Stomach smooth muscle (tissue), 2 donors: ENCODE data around the gene ISCA2.

Experiments used
- H3K27ac ChIP-seq: one replicate; pipeline ENCODE4 v1.7.0; 2013; ENCODE audit warnings: mild to moderate bottlenecking, low read length, inconsistent platforms
- H3K27me3 ChIP-seq, 2 donors: one replicate each; pipeline ENCODE4 v1.7.0; 2013; ENCODE audit warnings: low read length in 2 of 2; ENCODE audit not compliant: insufficient read depth in 2 of 2, control insufficient read depth in 1 of 2
- H3K36me3 ChIP-seq, 2 donors: one replicate each; pipeline ENCODE4 v1.7.0; 2013; ENCODE audit warnings: low read length in 2 of 2; ENCODE audit not compliant: control insufficient read depth in 2 of 2, insufficient read depth in 2 of 2
- H3K4me1 ChIP-seq: one replicate; pipeline ENCODE4 v1.7.0; 2013; ENCODE audit warnings: low read length; ENCODE audit not compliant: control insufficient read depth, insufficient read depth
- H3K4me3 ChIP-seq, 2 donors: one replicate each; pipeline ENCODE4 v1.7.0; 2013; ENCODE audit warnings: low read length in 2 of 2
- H3K9ac ChIP-seq, 2 donors: one replicate each; pipeline ENCODE4 v1.7.0; 2013; ENCODE audit warnings: low read length in 2 of 2, mild to moderate bottlenecking in 1 of 2
- H3K9me3 ChIP-seq, 2 donors: one replicate each; pipeline ENCODE4 v1.7.0; 2013; ENCODE audit warnings: low read length in 2 of 2; ENCODE audit not compliant: control insufficient read depth in 2 of 2
- donor health status: healthy.
- donor health status: Pancreatic carcinoma.

ISCA2 gene

GRCh38 chr14:74465335-74465734, 28.2 kb upstream of the ISCA2 start:
- no peak overlapping the region for H3K4me3 ChIP-seq
- no peak overlapping the region for H3K27ac ChIP-seq
- H3K4me1 ChIP-seq = peaks cover 2% of the 10 kb centered on the region
- H3K9ac ChIP-seq = no peak overlapping the region
- H3K36me3 ChIP-seq = no peaks in the 10 kb centered on the region
- H3K27me3 ChIP-seq = no peaks in the 10 kb centered on the region
- H3K9me3 ChIP-seq = no peaks in the 10 kb centered on the region

GRCh38 chr14:74468513-74468912, 25.1 kb upstream of the ISCA2 start:
- no peaks in the 10 kb centered on the region for H3K9me3 ChIP-seq
- peaks cover 2 to 6% of the 10 kb centered on the region in 2 donors for H3K36me3 ChIP-seq
- H3K27me3 ChIP-seq = no peaks in the 10 kb centered on the region
- H3K4me1 ChIP-seq = peaks cover 2% of the 10 kb centered on the region
- H3K4me3 ChIP-seq = no peak overlapping the region
- no peak overlapping the region for H3K9ac ChIP-seq
- H3K27ac ChIP-seq = no peak overlapping the region

- Histone ChIP-seq H3K4me1 (peaks cover 2% of the 10 kb centered on the region), H3K4me3 (no peak overlapping the region), H3K9me3 (no peaks in the 10 kb centered on the region), H3K27me3 (no peaks in the 10 kb centered on the region), H3K9ac (no peak overlapping the region), H3K27ac (no peak overlapping the region), H3K36me3 (peaks cover 13 to 17% of the 10 kb centered on the region in 2 donors)
Observed at GRCh38 chr14:74469548-74470518, 23.7 kb upstream of the ISCA2 start.

GRCh38 chr14:74472601-74473000, 21.0 kb upstream of the ISCA2 start:
- peaks cover 18 to 20% of the 10 kb centered on the region in 2 donors for H3K36me3 ChIP-seq
- H3K4me3 ChIP-seq = no peak overlapping the region
- no peaks in the 10 kb centered on the region for H3K9me3 ChIP-seq
- peaks cover 5% of the 10 kb centered on the region for H3K4me1 ChIP-seq
- no peak overlapping the region for H3K9ac ChIP-seq
- H3K27ac ChIP-seq = no peak overlapping the region
- no peaks in the 10 kb centered on the region for H3K27me3 ChIP-seq

GRCh38 chr14:74474376-74474775, 19.2 kb upstream of the ISCA2 start:
- H3K4me1 ChIP-seq = peaks cover 5% of the 10 kb centered on the region
- no peak overlapping the region for H3K9ac ChIP-seq
- H3K9me3 ChIP-seq = no peaks in the 10 kb centered on the region
- no peak overlapping the region for H3K4me3 ChIP-seq
- no peak overlapping the region for H3K27ac ChIP-seq
- H3K36me3 ChIP-seq = peaks cover 26 to 31% of the 10 kb centered on the region in 2 donors
- no peaks in the 10 kb centered on the region for H3K27me3 ChIP-seq

- H3K9me3 ChIP-seq = no peaks in the 10 kb centered on the region
- H3K27ac ChIP-seq = no peak overlapping the region
Observed at GRCh38 chr14:74475678-74476077, 17.9 kb upstream of the ISCA2 start.

GRCh38 chr14:74476107-74476506, 17.5 kb upstream of the ISCA2 start:
- H3K9me3 ChIP-seq = no peaks in the 10 kb centered on the region
- H3K9ac ChIP-seq = no peak overlapping the region
- H3K36me3 ChIP-seq = peaks cover 37 to 46% of the 10 kb centered on the region in 2 donors
- peaks cover 3% of the 10 kb centered on the region for H3K4me1 ChIP-seq
- no peak overlapping the region for H3K27ac ChIP-seq
- H3K27me3 ChIP-seq = no peaks in the 10 kb centered on the region
- H3K4me3 ChIP-seq = no peak overlapping the region

More at GRCh38 chr14:74475678-74476077, 17.9 kb upstream of the ISCA2 start:
- Histone ChIP-seq H3K9ac (no peak overlapping the region), H3K27me3 (no peaks in the 10 kb centered on the region), H3K4me3 (no peak overlapping the region), H3K4me1 (peaks cover 3% of the 10 kb centered on the region), H3K36me3 (peaks cover 37 to 42% of the 10 kb centered on the region in 2 donors)

GRCh38 chr14:74476607-74477006, 17.0 kb upstream of the ISCA2 start:
- Histone ChIP-seq H3K9ac (no peak overlapping the region), H3K27me3 (no peaks in the 10 kb centered on the region), H3K27ac (no peak overlapping the region), H3K9me3 (no peaks in the 10 kb centered on the region), H3K4me1 (peaks cover 3% of the 10 kb centered on the region), H3K4me3 (no peak overlapping the region), H3K36me3 (peaks cover 42 to 49% of the 10 kb centered on the region in 2 donors)

- Histone ChIP-seq H3K27ac (no peak overlapping the region), H3K9ac (no peak overlapping the region), H3K4me1 (peaks cover 3% of the 10 kb centered on the region), H3K27me3 (no peaks in the 10 kb centered on the region), H3K9me3 (no peaks in the 10 kb centered on the region), H3K36me3 (peaks cover 44 to 54% of the 10 kb centered on the region in 2 donors), H3K4me3 (no peak overlapping the region)
Observed at GRCh38 chr14:74478996-74479635, 14.4 kb upstream of the ISCA2 start.

- no peak overlapping the region for H3K4me3 ChIP-seq
- no peaks in the 10 kb centered on the region for H3K27me3 ChIP-seq
- no peak overlapping the region for H3K9ac ChIP-seq
- H3K4me1 ChIP-seq = peaks cover under 1% of the 10 kb centered on the region
- H3K36me3 ChIP-seq = peaks cover 41 to 52% of the 10 kb centered on the region in 2 donors
- no peaks in the 10 kb centered on the region for H3K9me3 ChIP-seq
- no peak overlapping the region for H3K27ac ChIP-seq
Observed at GRCh38 chr14:74480046-74480445, 13.5 kb upstream of the ISCA2 start.
